ENCODE results near the gene RAD21L1.

DNA sequence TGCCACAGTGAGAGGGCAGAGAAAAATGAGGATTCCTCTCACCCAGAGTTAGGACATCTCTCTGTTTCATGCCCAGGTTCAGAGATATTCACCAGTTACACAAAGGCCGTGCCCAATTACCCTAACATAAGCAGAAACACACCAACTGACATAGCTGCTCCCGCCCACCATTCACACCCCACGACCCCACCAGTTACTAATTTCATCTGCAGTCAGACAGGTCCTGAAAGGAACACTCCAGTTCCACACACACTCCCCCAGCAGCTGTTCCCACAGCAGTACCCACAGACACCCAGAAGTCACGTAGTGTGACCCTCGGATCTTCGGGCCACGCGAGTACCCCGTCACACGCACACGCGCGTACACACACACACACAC lies 41.6 kb upstream of the RAD21L1 start:
- TF ChIP-seq, protein P1, sequence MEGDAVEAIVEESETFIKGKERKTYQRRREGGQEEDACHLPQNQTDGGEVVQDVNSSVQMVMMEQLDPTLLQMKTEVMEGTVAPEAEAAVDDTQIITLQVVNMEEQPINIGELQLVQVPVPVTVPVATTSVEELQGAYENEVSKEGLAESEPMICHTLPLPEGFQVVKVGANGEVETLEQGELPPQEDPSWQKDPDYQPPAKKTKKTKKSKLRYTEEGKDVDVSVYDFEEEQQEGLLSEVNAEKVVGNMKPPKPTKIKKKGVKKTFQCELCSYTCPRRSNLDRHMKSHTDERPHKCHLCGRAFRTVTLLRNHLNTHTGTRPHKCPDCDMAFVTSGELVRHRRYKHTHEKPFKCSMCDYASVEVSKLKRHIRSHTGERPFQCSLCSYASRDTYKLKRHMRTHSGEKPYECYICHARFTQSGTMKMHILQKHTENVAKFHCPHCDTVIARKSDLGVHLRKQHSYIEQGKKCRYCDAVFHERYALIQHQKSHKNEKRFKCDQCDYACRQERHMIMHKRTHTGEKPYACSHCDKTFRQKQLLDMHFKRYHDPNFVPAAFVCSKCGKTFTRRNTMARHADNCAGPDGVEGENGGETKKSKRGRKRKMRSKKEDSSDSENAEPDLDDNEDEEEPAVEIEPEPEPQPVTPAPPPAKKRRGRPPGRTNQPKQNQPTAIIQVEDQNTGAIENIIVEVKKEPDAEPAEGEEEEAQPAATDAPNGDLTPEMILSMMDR (IDR thresholded peaks at IDR 0.05), result no peak
- TF ChIP-seq POLR2A (IDR thresholded peaks at IDR 0.05), result no peak

All from Peyer's patch (tissue), 4 donors.